GM18511 (cell line): ENCODE data around the gene ZNF469.

Experiments used
- ATAC-seq: cut with Tn5 transposase; IDR thresholded peaks from one replicate; pipeline ENCODE4 v1.9.1; 2021; ENCODE audit warnings: mild to moderate bottlenecking, moderate library complexity; ENCODE audit not compliant: unreplicated experiment

ZNF469 gene

DNA sequence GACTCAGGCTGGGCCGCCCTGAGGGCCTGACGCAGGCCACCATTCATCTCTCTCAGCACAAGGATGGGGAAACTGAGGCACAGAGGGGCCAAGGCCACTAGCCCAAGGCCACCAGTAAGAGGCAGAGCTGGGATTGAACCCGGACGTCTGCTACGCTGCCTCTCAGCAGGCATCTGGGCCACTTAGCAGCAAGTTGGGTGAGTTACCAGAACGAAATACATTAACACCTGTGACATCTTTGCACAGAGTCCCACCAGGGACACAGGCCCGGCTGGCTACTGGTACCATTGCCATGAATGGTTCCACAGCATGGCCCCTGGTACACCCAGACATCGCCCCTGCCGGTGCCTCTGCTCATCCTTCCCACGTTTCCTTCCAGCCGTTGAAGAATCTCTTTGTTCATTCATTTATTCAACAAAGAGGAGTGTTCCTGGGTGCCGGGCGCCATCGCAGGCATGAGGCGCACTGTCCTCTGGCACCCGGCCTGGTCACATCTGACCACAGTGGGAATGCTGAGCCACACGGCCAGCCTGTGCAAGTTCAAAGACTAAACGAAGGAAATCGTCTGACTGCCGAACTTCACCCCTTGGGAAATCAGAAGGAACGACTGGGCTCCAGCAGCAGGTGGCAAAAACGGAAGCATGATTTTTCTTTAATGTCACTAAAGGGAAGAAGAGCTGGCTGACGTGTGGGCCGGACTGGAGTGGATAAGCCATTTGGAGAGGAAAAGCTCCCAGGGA, 7.4 kb upstream of the ZNF469 start:
- no peak for ATAC-seq

DNA sequence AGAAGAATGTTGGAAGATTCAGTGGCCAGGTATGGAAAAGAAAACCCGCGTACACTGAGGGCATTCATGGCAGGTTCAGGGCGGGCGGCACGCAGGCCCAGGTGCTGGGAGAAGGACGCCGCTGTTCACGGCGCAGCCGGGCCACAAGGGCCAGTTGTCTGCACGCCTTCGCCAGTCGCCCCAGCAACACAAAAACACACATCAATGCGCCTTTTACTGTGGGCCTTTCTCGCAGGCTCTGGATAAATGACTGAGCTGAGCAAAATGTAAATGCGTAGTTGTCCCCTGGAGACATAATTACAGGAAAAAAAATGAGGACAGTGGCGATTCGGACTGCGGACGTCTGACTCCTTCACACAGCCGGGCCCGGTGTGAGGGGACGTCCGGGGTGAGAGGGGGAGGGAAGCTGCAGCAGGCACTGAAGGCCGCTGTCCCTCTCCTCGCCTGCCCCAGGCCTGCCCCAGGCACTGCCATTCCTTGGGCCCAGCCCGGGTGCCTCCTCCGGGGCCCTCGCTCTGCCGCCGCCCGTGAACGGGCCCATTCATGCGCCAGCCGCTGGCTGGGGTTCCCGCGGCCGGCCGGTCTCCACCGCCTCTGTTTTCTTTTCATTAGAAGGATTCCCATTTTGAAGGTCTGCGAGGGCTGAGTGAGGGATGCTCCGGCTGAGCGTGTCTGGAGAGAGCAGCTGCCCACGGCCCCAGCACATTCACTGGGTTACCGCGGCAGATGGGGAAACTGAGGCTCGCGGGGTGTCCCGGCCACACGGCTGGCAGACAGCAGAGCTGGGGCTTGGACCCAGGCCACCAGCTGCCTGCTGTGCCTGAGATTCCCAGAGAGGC, 6.5 kb upstream of the ZNF469 start:
- no peak for ATAC-seq

DNA sequence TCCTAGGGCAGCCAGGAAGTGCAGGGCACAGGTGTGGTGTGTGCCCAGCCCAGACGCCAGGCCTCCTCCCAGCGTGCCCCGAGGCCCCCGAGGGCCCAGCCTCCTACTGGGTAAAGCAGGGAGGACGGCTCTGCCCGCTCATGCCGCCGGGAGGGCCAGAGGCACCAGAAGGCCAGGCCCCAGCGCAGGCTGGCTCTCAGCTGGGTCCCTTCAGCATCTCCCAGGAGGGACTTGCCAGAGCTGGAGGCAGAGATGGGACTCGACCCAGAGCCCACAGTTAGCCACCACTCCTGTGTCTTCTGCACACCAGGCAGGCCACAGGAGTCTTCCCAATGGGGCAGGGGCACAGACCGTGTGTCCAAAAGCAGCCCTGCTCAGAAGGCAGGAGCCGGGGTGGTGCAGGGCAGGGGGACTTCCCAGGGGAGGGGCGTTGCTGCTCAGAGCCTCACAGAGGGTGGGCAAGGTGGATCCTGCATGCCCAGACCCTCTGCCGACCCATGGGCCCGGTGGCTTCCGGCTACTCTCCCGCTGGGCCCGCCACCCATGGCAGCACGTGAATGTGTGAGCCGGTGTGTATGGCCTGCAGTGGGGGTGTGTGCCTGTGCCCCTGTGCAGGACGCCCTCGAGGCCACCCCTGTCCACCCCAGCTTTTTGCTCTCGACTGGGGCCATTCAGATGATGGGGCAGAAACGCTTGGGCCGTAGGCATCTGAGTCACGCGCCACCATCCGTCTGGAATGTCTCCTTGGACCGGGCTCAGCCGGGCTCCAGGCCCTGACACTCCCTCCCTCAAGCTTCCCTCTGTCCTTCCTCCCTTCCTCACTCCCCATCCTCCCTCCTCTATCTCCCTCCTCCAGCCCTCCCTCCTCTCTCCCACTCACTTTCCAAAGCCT, 5.7 kb upstream of the ZNF469 start:
- ATAC-seq = no peak

DNA sequence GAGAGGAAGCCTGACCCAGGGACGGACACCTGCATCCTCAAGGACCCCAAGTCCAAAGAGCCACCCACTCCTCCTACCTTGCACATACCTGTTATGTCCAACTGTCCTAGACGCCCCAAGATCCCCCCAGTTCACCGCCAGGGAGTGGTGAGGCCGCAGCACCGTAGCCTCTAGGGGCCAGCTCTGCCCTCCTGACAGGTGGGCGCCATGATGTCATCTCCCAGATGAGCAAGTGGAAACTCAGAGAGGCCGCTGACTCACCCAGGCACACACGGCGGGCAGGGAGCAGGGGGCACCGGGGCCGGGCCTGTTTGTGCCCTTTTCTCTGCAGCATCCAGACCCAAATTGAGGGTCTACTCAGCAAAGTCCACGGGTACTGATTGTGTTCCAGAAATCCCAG, 4.8 kb upstream of the ZNF469 start:
- no peak for ATAC-seq

DNA sequence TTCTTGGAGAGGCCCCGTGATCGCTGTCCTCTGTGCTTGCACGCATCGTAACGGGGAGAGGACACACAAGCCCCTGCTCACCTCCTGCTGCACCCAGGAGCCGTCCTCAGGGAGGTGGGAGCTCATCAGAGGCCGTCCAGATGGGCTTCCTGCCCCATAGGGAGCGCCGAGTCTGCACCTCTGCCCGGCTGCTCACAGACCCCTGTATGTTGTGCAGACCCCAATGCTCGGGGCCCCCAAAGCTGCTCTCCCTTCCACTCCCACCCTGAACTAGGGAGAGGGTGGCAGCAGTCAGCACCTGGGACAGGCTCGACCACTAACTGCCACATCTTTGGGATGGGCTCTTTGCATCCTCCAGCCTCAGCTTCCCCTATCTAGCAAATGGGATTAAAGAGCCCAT, 4.4 kb upstream of the ZNF469 start:
- no peak for ATAC-seq

DNA sequence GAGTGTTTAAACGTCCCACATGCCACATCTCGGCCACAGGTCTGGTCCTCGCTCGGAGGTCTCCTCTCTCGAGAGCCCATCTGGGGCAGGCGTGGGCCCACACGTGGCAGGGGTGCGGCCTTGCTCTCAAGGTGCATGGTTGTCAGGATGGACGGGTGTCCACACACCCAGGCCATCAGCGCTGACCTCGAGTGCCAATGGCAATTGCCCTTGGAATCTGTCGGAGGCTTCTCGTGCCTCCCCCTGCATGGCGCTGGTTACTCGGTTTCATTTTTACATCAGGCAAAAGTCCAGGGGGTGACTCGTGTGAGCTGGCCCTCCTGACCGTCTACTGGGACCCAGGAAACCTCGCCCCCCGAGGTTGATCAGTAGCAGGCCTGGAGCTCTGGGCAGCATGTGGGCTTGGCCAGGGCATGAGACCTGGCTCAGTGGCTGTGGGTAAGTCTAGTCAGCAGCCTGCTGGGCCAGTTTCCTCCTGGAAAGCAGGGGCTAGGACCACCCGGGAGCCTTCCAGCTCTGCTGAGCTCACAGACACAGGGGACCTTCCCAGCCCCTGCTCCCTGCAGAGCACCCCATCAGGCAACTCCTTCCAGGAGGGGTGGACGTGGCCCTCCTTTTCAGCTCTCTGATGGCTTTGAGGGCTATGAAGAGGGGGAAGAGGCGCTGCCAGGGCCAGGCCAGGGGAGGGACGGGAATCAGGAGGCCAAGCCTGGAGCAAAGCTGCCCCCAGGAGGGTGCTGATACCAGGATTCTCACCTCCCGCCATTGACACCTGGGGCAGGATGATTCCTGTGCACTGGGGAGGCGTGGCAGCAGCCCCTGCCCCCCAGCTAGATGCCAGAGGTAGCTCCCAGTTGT, 3.7 kb upstream of the ZNF469 start:
- no peak for ATAC-seq

DNA sequence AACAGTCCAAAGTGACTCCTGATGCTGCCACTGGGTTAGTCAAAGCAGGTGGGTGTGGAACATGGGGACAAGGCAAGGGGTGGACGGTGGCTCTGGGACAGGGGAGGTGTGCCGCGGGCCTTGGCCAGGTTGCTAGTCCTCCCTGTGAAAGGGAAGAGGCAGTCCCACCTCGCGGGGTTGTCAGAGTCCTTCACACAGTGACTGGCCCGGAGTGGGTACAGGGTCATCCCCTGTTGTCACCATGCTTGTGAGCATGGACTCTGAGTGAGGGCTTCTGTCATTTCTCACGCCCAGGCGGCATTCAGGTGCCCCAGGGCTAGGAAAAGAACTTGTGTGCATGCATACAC, 3.1 kb upstream of the ZNF469 start:
- ATAC-seq = no peak

DNA sequence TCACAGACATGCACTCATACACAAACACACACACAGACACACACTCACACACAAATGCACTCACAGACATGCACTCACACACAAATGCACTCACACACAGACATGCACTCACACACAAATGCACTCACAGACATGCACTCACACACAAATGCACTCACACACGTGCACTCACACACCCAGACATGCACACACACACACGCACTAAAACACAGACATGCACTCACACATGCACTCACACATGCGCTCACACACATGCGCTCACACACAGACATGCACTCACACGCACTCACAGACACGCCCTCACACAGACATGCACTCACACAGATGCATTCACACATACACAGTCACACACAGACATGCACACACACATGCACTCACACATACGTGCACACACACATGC, 2.7 kb upstream of the ZNF469 start:
- ATAC-seq = no peak

DNA sequence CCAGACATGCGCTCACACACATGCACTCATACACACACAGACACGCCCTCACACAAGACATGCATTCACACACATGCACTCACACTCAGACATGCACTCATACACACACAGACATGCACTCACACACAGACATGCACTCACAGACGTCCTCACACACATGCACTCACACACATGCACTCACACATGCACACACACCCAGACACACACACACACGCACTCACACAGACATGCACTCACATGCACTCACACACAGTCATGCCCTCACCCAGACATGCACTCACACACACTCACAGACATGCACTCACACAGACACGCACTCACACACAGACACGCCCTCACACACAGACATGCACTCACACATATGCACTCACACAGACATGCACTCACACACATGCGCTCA, 2.1 kb upstream of the ZNF469 start:
- ATAC-seq = no peak

DNA sequence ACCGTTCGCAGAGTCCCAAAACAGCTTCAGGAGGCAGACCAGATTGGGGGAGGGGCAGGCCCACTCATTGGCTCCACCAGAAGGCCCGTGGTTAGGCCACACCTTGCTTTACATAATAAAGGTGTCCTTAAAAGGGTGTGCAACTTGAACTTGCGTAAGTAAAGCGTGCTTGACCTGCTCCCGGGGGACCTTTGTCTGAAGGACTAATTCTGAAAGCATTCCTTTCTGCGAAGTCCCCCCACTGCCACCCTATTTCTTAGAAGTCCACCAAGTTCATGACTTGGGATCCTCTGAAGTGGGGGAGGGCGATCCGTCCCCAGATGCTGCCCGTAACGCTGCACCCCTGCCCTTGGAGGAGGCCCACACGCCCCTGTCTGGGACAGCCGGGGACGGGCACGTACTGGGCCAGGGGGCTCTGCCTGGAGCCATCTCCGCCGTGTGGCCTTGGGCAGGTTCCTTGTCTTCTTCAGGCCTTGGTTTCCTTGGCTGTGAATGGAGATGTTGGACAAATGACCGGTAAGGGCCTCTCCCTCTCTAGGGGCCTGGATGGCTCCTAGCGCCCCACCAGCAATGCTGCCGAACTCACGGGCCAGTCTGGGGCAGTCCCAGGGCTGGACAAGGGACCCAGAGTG, 823 bp upstream of the ZNF469 start:
- ATAC-seq = no peak

DNA sequence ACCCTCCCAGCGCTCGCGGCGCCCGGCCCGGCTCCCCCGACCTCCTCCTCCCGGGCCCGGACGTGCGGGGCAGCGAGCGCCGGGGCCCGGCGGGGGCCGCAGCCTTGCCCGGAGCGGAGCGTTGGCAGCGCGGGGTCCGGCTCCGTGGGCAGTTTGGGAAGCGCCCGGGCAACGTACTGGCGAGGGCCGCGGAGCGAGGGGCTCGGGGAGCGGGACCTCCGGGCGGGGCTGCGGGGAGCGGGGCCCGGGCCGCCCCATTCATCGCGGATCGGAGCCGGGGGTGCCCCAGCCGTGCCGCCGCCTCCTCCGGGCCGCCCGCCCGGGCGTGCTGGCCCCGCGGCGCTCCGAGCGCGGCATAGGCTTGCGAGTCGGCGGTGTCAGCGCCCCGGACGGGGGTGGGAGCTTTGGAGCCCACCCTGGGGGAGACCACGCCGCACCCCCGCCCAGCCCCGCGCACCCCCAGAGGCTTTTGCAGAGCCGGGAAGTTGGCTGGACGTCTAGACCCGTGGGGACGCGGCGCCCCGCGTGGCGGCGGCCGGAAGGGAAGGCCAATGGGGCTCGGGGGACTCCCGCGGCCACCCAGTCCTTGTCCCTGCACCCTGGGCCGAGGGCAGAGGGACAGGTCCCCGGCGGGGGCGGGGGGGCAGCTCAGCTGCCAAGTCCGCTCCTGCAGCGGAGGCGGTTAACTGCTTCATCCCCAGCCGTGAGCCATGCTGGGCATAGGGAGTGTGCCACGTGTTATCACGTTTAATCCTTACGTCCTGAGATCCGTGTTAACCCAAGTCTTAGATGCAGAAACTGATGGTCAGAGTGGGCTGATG, 852 bp downstream of the ZNF469 start:
- no peak for ATAC-seq

DNA sequence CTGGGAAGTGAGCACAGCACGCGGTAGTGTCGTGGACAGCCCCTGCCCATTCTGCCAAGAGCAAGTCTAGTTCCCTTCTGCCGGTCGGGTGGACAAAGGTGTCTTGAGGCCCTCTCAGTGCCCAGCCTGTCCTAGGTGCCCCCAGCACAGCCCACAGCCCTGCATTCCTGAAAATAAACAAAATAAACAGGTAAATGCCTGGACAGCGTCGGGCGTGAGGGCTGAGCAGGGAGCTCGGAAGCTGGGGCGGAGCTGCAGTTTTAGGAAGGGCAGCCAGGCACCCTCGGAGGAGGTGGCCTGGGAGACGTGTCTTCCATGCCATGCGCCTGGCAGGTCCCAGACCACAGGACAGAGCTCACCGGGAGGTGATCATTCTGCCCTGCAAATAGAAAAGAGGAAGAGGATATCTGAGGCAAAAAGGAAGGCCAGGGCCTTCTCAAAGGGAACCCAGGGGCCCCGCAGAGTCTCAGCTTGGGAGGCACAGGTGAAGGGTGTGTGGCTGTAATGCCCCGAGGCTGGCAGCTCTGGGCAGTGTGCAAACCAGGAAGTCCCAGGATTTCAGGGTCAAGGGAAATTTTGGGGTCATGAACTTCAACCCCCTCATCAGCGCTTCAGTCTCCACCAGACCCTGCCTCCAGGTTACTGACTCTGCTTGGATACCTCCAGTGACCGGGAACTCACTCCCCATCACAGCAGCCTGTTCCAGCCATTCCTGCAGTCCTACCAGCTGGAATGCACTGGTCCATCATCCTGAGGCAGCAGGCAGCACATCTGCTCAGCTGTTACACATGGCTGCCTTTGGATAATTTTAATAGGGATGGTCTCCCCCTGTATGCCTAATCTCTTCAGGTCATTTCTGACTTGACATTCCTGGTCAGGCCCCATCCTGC, 1.7 kb downstream of the ZNF469 start:
- ATAC-seq = no peak

DNA sequence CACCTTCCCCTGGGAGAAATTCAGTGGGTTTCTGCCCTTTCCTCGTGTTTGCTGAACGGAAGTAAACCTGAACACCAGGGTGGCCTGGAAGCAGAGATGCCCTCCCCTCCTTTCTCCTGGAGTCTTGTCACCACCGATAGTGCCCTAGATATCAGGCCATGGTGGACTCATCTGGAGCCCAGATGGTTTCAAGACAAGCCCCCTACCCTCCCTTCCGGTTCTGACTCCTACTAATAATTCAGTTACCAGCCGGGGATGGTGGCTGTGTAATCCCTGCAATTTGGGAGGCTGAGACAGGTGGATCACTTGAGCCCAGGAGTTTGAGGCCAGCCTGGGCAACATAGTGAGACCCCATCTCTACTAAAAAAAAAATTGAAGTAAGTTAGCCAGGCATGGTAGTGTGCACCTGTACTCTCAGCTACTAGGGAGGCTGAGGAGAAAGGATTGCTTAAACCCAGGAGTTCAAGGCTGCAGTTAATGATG, 2.4 kb downstream of the ZNF469 start:
- ATAC-seq = no peak

DNA sequence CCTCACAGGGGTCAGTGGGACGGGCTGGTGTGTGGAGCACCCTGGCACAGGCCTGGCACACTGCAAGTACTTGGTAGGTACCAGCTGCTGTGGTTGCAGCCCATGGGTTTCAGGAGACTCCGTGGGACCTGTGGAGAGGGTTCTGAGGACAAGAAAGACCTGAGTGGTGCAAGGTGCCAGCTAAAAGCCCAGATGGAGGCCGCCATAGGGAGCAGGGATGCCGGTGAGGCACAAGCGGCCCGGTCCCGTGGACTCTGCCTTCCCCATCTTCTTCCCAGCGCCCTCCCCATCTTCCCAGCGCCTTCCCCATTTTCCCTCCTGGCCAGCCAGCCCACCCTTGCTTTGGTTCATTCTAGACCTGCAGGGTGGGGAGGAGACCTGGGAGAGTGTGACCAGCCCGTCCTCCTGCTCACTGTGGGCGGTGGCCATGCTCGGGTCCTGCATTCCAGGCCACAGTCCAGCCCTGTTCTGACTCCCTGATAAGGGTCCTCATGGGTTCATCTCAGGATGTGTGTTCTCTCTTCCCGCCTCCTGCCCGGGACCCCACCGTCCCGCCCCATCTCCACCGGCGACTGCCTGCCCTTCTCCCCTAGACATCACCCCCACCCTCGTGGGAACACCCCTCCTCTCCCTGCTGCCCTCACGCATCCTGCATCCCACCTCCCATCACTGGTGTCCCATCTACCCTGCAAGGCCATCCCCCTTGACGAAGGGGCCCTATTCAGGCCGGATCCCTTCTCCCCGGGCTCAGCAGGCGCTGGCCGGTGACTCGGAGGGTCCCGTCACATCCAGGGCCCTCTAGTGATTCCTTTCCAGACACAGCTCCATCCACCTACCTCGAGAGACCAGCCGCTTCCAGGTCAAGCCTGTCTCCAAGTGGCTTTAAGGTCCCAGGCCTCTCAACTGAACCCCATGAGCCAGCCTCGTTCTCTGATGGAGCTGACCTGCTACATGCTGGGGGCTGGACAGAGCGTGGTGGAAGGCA, 3.4 kb downstream of the ZNF469 start:
- ATAC-seq = no peak

DNA sequence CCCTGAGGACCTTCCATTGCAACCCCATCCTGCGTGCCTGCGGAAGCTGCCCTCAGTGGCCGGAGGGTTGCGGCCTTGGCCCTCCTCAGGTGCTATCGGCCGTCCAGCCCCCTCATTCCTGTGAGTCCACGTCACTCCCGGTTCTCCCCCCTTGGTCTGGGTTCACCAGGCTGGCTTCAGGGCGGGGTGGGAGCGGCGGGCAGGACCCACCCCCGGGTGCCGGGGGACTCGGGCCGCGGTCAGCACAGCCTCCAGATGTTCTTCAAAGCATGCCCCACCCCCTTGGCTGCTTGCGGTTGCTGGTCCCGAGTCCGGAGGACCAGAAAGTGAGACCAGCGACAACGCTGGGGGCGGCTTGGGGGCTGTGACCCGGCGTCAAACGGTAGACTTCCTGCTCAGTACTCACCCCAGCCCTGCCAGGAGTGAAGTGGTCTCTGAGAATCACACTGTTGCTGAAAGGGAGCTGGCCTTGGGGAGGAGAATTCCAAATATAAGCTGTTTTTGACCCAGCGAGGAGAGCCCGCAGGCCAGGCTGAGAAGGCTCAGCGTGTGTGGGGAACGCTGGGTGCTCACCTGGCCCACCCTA, 4.5 kb downstream of the ZNF469 start:
- no peak for ATAC-seq

DNA sequence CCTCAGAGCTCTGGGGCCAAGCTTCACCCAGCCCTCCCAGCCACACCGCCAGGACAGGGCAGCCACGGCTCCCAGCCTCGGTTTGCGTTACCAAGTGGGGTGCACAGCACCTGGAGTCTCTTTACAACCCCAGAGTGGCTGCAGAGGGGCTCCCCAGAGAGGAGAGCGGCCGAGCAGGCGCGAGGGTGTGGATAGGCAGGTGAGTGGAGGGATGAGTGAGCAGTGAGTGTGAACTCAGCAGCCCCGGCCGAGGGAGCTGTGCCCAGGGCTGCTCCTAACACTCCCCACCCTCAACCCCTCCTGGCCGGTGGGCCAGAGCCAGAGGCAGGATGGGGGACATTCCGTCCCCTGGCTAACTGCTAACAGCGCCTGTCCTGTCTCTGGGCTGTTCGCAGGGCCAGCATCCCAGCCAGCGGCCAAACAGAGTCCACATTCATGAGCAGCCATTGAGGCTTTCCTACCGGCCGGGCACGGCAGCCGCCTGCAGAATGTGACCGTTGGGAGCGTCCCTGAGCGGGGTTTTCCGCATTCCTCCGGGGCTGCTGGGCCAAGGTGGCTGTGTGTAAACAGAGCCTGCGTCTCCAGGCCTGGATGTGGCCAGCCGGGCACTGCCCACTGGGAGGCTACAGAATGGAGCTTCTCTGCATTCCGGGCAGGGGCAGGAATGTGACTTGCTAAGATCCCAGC, 5.3 kb downstream of the ZNF469 start:
- ATAC-seq = no peak
